HG02571 (cell line): Measurements from ENCODE around the gene SH2B3.

Source experiments
- ATAC-seq: cut with Tn5 transposase; IDR thresholded peaks from one replicate; pipeline ENCODE4 v1.9.1; 2021; ENCODE audit warnings: mild to moderate bottlenecking, moderate library complexity; ENCODE audit not compliant: unreplicated experiment

The SH2B3 gene

DNA sequence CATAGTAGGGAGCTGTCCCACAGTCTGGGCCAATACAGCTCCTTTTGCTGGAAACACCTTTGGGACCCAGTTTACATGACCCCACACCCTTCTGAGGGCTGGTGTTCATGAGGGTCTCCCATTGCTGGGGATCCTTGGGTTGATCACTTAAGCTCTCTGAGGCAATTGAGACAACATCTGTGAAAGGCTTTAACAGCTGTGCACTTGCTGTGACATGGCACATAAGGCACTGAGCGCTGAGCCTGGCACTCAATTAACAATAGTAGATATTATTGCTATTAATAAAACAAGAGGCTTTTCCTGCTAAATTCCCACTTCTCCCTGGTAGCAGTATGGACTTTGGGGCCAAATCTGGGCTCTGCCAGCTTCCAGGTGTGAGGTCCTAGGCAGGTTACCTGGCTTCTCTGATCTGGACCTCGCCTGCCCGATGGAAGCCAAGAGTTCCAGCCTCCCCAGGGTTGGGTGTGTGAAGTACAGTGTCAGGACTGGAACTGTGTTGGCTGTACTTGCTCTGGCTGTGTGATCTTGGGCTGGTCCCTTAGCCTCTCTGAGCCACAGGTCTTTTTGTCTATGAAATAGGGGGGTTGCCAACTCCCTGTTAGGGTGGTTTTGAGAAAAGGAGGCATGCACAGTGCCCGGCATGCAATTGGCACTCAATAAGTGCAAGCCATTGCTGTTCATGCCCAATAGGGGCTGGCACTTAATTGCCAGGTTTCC is 3.1 kb downstream of the SH2B3 start:
- no peak for ATAC-seq

DNA sequence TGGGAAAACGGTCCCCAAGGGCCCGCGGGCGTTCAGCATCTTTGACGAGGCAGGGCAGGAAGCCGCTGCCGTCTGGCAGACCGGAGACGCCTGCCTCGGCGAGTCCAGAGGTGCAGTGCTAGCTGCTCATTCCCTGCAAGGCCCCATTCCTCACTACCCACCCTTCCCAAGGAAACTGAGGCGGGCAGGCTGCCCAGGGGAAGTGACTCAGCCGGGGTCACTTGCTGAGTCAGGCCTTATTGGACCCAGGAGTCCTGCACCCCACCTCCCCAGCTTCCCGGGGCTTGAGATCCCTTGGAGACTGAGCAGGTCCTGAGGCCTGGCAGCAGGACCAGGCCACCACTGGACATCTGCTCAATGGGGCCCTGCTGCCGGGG is 3.7 kb downstream of the SH2B3 start:
- ATAC-seq: no peak

DNA sequence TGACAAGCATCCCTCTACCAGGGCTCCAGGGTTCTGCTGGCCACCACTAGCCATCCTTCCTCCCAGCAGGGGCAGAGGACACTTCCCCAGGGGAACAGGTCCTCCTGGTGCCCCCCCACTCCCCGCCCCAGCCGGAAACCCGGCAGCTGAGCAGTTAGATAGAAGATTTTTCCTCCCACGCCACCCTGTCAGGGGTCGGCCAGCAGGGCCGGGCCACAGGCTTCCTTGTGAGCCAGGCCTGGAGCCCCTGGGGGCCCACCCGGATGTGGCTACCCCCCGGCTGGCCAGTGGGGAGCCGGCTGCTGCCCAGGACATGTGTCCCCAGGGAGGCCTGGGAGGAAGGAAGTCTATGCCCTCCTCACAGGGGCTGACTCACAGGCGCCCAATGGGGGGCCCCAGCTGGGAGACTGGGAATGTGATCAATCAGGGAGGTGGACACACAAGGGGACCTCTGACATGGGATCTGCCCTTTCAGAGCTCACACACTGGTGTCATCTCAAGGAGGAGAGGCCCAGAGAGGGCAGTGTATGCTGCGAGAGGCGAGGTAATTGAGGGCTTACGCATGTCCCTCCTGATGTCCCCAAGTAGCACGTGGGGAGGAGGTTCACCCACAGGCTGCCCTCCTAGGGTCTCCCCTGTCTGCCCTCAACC is 4.2 kb downstream of the SH2B3 start:
- no peak for ATAC-seq

DNA sequence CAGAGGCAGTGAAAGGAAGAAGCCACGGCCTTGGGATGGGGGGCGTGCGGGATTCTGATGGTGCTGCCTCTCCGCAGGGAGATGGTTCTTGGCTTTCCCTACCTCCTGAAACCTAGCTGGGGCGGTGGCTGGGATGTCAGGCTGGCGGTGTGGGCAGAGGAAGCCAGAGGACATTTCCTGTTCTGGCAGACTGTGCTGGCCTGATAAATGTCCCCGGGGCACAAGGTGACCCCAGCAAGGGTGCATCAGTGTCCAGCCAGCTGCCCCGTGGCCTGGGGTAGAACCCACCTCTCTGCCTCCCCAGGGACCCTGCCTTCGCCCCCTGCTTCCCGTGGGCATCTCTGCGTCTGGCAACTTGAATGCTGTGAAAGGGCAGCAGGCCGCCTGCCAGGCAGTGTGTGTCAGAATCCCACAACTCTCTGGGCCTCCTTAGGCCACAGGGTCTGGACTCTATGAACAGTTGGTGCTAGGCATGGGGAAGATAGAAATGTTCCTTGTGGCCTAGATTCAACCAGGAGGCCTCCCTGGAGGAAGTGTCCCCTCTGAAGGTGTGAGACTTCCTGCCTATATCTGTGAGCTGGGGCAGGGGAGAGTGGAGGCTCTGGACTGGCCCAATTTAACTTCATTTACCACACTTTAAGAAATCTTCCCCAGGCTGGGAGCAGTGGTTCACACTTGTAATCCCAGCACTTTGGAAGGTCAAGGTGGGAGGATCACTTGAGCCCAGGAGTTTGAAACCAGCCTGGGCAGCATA is 4.9 kb downstream of the SH2B3 start:
- no peak for ATAC-seq

DNA sequence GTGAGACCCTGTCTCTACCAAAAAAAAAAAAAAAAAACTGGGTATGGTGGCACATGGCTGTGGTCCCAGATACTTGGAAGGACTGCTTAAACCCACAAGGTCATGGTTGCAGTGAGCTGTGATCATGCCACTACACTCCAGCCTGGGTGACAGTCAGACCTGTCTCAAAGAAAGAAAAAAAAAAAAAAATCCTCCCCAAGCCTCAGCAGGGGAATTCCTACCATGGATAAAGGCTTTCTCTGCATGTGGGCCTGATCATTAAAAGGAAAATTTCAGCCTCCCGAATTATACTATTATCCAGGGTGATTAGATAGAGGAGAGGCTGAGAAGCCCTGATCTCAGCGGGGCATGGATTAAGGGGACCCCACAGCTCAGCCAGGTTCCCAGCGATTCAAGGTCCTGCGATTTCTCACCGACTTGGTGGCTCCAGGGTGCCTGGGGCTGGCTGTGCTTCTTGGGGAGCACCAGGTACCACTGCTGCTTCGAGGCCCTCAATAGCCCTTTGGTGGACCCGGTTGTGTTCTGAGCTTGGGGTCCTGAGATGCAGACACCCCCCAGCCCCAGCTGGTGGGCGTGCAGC is 5.6 kb downstream of the SH2B3 start:
- ATAC-seq: no peak

DNA sequence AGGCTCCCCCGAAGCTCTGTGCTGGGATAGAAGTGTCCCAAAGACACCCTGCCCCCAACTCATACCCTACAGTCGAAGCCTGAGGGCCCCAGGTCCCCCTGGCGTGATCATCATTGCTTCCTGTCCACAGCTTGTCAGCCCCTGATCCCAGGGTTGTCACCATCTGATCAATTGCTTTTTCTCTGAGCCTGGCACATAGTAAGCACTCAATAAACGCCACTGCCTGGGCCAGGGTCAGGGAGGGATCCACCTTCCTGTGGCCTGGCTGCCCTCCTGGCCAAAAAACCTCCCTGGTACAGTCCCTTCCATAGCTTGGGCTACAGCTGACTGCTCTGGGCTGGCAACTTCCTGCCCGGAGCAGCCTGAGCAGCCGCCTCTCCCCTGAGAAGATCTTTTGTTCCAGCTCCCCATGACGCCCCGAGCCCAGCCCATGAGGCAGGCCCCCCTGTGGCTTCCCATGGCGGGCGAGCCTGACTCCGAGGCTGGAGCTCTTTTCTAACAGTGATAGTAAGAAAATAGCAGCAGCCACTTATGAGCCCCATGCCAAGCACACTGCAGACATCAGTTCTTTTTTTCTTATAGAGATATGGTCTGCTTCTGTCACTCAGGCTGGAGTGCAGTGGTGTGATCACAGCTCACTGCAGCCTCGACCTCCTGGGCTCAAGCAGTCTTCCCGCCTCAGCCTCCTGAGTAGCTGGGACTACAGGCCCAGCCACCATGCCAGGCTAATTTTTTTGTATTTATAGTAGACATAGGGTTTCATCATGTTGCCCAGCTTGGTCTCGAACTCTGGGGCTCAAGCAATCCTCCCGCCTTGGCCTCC is 6.5 kb downstream of the SH2B3 start:
- no peak for ATAC-seq

DNA sequence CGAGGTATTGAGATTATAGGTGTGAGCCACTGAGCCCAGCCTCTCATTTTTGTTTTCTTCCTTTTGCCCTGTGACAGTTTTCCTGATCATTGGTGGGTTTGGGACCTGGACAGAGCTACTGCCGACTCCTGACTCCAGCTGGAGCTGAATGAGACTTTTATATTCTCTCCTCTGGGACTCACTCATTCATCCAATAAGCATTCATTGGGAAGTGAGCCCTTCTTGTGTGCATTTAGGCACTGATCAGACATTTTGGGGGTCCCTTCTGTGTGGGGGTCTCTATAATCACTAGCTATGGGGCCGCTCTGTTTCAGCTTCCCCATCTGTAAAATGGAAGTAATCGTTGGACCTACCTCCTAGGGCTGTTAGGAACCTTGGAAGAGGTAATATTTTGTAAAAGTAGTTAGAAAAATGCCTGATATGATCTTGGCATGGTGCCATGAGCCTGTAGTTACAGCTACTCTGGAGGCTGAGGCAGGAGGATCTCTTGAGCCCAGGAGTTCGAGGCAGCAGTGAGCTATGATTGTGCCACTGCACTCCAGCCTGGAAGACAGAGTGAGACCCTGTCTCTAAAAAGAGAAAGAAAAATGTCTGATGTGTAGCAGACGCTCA is 7.2 kb downstream of the SH2B3 start:
- no peak for ATAC-seq

DNA sequence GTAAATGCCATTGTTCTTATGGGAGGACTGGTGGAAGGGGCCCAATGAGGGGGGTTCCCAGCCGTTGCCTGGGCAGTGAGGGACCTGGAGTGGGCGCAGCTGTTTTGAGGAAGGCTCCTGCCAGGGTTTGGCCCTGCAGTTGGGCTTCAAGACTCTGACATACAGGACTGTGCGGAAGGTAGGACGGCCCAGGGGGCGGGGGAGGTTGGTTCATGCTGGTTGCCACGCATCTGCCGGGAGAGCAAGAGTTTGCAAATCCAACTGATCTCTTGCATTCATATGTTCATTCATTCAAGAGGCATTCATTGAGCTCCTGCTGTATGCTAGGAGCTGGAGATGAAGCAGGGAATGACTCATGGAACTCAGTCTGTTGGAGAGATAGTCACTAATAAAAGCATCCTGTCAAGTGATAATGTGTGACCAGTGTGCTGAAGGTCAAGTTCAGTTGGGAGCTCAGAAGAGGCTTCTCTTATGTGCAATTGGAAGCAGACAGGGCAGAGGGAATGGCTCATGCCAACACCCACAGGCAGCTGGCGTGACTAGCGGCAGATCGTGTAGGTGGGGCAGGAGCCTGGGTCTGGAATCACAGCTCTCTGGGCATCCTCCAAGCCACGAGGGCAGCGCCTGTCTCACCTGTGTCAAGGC is 7.8 kb downstream of the SH2B3 start:
- no peak for ATAC-seq

DNA sequence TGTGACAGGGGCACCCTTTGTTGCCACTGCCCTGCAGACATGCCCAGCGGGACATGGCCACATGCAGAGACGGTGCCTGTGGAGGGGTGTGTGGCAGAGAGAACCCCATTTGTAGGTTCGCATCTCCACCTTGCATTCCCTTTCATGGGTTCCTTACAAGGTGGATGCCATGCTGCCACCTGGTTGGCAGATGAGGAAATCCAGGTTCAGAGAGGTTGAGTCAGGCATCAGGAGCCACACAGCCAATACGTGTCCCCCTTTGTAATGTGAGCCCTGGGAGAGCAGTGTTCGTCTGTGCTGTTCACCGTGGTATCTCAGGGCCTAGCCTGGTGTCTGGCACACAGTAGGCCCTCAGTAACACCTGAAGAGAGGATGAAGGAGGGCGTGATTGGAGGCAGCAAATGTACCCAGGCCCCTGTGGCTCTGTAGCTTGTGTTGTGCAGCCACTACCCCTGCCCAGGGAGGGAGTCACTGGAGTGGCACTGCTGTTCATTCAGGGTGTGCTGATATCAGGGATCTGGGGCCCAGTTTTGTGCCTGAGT is 9.1 kb downstream of the SH2B3 start:
- ATAC-seq: no peak

DNA sequence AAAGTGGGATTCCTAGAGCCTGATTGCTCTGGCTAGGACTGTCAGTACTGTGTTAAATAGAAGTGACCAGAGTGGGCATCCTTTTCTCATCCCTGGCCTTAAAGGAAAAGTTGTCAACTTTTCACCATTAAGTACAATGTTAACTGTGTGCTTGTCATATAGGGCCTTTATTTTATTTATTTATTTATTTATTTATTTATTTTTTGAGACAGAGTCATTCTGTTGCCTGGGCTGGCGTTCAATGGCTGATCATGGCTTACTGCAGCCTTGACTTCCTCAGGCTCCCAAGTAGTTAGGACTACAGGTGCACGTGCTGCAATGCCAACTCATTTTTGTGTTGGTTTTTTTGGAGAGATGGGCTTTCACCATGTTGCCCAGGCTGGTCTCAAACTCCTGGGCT is 11.6 kb downstream of the SH2B3 start:
- no peak for ATAC-seq

DNA sequence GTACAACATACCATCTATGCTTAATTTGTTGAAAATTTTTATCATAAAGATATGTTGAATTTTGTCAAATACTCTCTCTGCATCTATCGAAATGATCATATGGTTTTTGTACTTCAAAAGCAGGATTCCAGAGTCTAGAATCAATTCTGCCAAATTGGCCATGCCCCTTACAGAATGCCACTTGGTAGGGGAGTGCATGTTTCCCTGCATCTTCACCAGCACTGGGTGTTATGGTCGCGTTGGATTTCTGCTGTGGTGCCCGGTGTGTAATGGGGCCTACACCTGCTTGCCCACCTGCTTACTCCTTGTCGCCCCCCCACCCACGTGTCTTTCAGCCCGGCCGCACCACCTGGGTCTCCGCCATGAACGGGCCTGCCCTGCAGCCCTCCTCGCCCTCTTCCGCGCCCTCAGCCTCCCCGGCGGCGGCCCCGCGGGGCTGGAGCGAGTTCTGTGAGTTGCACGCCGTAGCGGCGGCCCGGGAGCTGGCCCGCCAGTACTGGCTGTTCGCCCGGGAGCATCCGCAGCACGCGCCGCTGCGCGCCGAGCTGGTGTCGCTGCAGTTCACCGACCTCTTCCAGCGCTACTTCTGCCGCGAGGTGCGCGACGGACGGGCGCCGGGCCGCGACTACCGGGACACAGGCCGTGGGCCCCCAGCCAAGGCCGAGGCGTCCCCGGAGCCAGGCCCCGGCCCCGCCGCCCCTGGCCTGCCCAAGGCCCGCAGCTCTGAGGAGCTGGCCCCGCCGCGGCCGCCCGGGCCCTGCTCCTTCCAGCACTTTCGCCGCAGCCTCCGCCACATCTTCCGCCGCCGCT is 12.3 kb downstream of the SH2B3 start:
- ATAC-seq: no peak

DNA sequence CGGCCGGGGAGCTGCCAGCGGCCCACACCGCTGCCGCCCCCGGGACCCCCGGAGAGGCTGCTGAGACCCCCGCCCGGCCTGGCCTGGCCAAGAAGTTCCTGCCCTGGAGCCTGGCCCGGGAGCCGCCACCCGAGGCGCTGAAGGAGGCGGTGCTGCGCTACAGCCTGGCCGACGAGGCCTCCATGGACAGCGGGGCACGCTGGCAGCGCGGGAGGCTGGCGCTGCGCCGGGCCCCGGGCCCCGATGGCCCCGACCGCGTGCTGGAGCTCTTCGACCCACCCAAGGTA is 12.8 kb downstream of the SH2B3 start:
- no peak for ATAC-seq

DNA sequence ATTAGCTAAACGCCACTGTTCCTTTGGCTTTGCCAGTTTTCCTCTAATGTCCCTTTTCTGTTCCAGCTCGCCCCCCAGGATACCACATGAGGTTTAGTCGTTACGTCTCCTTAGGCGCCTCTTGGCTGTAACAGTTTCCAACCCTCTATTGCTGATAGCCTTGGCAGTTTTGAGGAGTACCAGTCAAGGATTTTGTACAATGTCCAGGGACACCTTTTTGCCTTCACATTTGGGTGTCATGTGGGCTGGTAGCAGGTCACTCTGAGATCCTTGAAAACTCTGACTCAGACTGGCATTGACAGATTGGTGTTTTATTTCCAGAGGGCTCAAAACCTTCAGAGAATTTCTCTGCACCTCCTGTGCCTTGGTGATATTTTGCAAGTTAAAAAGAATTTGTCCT is 14.1 kb downstream of the SH2B3 start:
- ATAC-seq: no peak

DNA sequence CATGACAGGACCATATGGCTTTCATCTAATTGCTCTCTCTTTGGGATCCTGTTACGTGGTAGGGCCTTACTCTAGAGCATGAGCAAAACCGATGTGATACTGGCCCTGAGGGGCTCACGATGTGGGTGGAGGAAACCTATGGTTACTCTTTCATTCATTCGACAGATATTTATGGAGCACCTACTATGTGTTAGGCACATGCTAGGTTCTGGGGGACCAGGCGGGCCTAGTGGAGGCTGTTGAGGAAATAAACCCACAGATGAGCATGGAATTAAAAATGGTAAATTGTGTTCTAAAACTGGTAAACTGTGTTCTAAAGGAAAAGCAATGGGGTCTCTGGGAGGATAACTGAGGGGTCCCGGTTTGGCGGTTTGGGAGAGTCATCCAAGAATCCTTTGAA is 14.8 kb downstream of the SH2B3 start:
- ATAC-seq: no peak

DNA sequence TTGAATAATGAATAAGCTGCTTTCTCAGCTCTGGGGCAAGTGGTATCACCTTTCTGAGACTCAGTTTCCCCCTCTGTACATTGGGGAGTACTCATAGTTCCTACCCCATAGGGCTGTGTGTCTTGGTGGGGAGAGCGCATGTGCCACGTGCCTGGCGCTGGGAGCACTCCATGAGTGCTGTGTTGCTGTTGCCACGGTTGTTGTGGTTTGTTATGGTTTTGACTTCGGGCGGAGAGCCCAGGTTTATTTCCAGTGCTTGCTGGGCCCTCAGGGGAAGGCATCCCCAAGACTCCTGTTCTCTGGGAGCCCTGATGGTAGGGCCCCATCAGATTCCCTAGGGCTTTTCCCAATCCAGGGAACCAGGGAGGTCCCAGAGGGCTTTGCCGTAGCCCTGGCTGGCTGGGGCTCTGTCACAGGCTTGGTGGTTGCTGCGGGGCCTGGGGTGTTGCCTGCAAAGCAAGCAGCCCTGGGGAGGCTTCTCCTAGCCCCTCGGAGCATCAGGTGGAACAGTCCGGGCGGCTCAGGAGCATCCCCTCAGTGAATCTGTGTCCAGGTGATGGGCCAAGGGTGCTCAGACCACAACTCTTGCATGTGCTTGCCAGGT is 18.6 kb downstream of the SH2B3 start:
- no peak for ATAC-seq

DNA sequence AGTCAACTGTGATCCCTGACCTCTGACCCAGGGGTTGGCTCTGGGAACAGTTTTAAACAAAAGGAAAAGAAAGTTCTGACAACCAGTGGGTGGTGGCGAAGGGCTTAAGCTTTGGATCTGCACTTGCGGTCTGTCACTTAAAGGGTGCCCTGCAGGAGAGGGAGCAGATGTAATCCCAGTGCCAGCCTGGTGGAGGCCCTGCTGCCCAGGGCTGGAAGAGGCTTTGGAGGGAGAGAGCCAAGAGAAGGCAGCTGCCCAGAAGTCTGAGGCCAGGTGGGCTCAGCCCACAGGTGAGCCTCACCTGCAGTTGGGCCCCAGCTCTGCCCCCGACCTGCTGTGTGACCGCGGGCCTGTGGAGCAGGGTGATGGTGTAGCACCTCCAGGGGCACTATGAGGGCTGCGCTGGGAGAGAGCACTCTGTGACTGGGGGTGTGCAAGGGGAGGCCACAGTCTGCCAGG is 19.1 kb downstream of the SH2B3 start:
- no peak for ATAC-seq

DNA sequence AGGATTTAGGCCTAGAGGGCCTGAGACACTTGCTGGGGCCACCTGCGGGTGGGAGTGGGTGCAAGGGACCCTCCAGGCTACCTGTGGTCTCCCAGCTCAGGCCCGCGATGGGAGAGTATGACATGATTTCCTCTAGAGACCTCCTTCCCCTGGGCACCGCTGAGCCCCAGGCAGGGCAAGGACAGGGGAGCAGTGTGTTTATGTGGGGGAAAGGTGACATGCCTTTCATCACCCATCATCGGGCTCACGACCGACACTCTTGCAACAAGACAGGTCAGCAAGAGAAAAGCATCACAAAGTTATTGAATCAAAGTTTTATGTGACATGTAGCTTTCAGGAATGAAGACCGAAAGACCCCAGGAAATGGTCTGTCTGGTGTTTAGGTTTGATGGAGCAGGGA is 19.9 kb downstream of the SH2B3 start:
- ATAC-seq: no peak

DNA sequence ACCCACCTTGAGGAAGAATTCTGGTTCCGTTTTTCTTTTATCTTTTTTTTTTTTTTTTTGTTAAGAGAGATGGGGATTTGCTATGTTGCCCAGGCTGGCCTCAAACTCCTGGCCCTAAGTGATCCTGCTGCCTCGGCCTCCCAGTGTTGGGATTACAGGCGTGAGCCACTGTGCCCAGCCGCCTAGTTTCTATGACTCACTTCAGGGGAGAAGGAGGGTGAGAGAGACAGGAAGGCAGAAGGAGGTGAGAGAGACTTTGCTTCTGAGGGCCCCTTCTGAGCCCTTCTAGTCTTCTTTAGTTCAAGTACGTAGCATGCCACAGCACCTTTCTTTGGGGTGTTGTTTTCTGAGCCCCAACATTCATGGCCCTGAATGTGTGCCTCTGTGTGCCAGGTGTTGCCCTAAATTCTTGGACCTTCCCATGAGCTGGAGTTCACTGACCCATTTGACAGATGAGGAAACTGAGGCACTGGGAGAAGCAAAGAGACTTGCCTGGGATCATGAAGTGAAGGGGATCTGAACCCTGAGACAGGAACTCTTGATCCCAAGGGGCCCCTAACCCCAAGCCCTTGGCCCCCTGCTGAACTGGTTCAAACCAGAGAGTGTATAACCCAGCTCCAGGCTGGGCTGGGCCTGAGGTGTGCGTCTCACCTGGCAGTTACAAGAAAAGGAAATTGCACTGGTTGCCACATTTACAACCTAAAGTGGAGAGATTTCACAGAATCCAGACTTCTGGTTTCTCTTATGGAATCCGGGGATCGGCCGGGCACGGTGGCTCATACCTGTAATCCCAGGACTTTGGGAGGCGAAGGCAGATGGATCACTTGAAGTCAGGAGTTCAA is 20.8 kb downstream of the SH2B3 start:
- no peak for ATAC-seq
